NCI-H2227 (cell line): ENCODE data around the gene SPATA2.

Experiments used
- DNase-seq: peaks from one replicate; lab custom pipeline; 2025; ENCODE audit not compliant: unreplicated experiment; lab: John Stamatoyannopoulos, UW

Gene SPATA2

DNA sequence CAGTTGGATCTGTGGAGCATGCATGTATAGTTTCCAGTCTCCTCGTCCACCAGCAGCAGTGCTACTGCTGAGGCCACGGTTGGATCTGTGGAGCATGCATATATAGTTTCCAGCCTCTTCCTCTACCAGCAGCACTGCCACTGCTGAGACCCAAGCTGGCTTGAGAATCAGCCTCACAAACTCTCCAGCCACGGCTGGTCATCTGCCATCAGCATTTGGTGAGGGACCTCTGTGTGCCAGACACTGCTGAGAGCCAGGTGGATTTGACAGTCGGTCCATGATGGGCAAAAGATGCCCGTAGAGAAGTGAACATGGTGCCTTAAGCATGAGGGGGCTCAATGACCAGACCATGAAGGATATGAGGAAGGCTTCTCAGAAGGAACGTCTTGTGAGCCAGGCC is 56.3 kb downstream of the SPATA2 start:
- no peak for DNase-seq

DNA sequence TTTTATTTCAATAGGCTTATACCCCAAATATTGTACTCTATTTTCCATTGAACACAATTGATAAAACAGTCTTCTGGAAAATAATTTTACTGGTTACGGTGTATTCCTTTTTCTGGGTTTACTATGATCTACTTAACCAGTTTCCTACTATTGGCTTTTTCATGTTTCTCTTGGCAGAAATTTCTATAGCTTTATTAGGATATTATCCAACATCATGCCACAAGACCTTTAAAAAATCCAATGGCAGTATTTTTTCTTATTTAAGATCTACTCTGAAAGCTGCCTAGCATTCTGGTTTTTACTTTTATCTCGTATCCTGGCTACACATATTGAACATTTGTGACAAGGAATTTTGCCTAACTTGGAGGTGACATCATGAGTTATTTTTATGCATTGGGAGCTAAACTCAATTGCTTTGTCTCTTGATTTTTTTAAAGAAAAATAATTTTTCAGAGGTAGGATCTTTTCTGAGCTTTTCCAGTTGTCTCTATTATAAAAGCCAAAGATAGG is 57.2 kb downstream of the SPATA2 start:
- DNase-seq: no peak

DNA sequence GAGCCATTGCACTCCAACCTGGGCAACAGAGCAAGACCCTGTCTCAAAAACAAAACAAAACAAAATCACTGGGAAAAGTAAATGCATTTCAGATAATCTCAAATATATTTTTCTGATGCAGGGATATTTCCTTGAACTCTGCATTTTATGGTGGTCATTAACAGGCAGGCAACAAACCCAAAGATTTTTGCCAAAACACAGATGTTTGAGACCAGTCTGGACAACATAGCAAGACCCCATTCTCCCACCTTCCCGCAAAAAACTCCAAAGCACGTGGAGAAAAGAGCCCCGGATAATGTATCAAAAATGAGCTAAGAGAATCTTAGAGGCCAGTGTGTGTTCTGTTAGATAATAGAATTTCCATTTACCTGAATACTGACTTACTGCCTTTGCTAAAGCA is 58.4 kb downstream of the SPATA2 start:
- no peak for DNase-seq

DNA sequence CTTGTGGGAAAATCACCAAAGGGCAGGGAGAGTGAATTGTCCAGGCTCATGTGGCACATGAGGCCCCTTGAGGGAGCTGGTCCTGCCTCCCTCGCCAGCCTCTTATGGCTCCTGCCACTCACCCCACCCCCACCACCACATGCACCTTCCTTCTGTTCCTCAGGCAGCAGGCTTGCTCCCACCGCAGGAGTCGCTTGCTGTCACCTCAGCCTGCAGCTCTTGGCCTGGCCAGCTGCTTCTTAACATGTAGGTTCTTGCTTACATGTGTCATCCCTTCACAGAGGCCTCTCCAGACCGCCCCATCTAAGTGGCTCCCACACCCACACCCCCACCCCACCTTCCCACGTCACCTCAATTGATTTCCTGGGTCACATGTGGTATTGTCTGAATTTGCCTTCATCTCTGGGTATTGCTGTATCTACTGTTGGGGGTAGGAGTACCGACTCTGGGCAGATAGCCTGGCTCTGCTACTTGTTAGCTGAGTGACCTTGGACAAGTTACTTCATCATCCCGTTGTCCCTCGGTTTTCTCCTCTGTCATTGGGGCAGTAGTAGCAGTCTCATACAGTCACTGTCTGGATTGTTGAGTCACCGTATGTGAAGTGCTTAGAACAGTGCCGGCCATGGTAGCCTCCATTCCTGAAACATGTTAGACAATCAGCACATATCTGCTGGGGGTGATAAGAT is 61.0 kb downstream of the SPATA2 start:
- peak; percentile 24 for DNase-seq

DNA sequence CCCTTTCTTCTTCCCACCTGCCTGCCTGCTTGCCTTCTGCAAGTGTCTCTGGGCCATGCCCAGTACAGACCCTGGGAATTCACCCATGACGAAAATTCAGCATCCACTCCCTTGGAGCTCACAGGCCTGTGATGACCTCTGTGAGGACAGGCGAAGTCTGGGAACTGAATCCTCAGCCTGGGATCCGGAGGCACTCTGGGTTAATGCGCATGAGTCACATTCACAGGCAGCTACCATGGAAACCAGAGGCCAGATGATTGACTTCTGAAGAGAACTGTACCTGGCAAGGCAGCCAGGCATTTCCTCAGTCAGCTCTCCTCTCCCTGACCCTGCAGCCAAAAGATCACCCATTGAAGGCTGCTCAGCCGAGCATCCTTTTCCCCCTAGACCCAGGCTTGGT is 61.7 kb downstream of the SPATA2 start:
- DNase-seq: peak; percentile 81
